Activated naive CD4-positive, alpha-beta T cell treated with anti-CD3 and anti-CD28 coated beads, Interleukin-2, amount 50 U/mL, for 72 hours (primary cell): ENCODE data around the gene METTL2A. TPM values are rescaled to one million over a fixed set of nuclear protein-coding genes. Genes with fewer than 3 reads are reported as not detected.
"Not testable (repeated sequence)": the region's sequence is repeated elsewhere in the genome, so short reads cannot be mapped to it uniquely, and the experiment has no call there.

Source experiments
- ATAC-seq, 2 donors: fragments of 150-1000 bp; cut with Tn5 transposase; 2 replicates each; pipeline ENCODE4 v1.10.0; 2021; ENCODE audit warnings: mild to moderate bottlenecking in 2 of 2, moderate library complexity in 2 of 2
- DNase-seq, 2 donors: peaks; one replicate each; pipeline ENCODE4 v3.0.0; 2021 to 2022; ENCODE audit warnings: low spot score in 2 of 2
- H3K27ac Mint-ChIP-seq, 2 donors: one replicate each; pipeline ENCODE4 v1.8.0; 2022; ENCODE audit warnings: mild to moderate bottlenecking in 2 of 2, mixed read lengths in 2 of 2
- H3K36me3 Mint-ChIP-seq, 2 donors: one replicate each; pipeline ENCODE4 v1.8.0; 2022; ENCODE audit warnings: mixed read lengths in 2 of 2
- H3K9me3 Mint-ChIP-seq, 2 donors: one replicate each; pipeline ENCODE4 v1.8.0; 2022; ENCODE audit warnings: mixed read lengths in 2 of 2
- total RNA-seq, 2 donors: library from RNA; stranded (reverse); gene quantifications; one replicate each; pipeline ENCODE4 v1.2.3, GENCODE V29; 2022

The METTL2A gene
- total RNA-seq, 2 donors from 2014 or later, result 22.7 to 25.1 TPM

DNA sequence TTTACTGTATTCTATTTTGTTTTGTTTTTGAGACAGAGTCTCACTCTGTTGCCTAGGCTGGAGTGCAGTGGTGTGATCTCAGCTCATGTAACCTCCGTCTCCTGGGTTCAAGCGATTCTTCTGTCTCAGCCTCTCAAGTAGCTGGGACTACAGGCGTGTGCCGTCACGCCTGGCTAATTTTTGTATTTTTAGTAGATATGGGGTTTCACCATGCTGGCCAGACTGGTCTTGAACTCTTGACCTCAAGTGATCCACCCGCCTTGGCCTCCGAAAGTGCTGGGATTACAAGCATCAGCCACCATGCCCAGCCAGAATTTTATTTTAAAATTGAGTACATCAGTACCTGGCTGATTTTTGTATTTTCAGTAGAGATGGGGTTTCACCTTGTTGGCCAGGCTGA lies 70.4 kb downstream of the METTL2A start:
- H3K27ac Mint-ChIP-seq, DNase-seq, H3K36me3 Mint-ChIP-seq: not testable (repeated sequence)

DNA sequence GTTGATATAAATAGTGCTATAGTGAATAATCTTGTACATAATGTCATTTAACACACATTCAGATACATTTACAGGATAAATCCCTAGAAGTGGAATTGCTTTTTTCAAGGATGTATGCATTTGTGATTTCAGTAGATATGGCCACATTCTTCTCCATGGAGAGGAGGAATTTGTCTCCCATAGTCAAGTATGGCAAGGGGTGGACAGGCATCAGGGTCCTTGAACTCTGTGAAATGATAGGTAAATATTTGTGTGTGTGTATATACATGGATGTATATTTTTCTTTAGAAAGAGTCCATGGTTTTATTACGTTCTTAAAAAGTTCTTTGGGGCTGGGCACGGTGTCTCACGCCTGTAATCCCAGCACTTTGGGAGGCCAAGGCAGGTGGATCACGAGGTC lies 72.6 kb downstream of the METTL2A start:
- DNase-seq, H3K27ac Mint-ChIP-seq, H3K9me3 Mint-ChIP-seq, H3K36me3 Mint-ChIP-seq, ATAC-seq: not testable (repeated sequence)

More for the DNA sequence above, 70.4 kb downstream of the METTL2A start:
- H3K9me3 Mint-ChIP-seq, ATAC-seq: not testable (repeated sequence)

DNA sequence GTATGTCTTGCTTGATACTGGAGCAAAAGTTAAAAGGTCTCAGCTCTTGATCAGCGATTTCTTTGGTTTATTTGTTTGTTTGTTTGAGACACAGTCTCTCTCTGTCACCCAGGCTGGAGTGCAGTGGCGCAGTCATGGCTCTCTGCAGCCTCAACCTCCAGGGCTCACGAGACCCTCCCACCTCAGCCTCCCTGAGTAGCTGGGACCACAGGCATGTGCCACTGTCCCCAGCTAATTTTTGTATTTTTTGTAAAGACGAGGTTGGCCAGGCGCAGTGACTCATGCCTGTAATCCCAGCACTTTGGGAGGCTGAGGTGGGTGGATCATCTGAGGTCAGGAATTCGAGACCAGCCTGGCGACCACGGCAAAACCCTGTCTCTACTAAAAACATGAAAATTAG lies 75.1 kb downstream of the METTL2A start:
- not testable (repeated sequence) for H3K36me3 Mint-ChIP-seq, H3K27ac Mint-ChIP-seq, ATAC-seq, DNase-seq, H3K9me3 Mint-ChIP-seq

Other genes starting within 250 kb of the METTL2A start
- not detected for gene EFCAB3, start 43.3 kb upstream of the METTL2A start, total RNA-seq
- 10 to 100 TPM; 40.7 to 44.4 TPM for gene TLK2, start 54.9 kb downstream of the METTL2A start, total RNA-seq
- 10 to 100 TPM in 1 of 2 donors, 1 to 10 TPM in 1; 8.1 to 12.4 TPM for gene MRC2, start 203.8 kb downstream of the METTL2A start, total RNA-seq